Nephron (organoid): ENCODE results near the gene FAM110D.

Experiments used
- H3K27ac Mint-ChIP-seq, 3 experiments: 2 replicates each; pipeline ENCODE4 v1.8.0; 2020; ENCODE audit warnings: mixed read lengths in 3 of 3, mild to moderate bottlenecking in 2 of 3, moderate library complexity in 1 of 3
- H3K27me3 Mint-ChIP-seq: 2 replicates; pipeline ENCODE4 v1.8.0; 2021; ENCODE audit warnings: low read depth, mild to moderate bottlenecking, moderate library complexity, mixed read lengths
- H3K36me3 Mint-ChIP-seq: 2 replicates; pipeline ENCODE4 v1.8.0; 2020; ENCODE audit warnings: low read depth, mixed read lengths
- H3K4me1 Mint-ChIP-seq: 2 replicates; pipeline ENCODE4 v1.8.0; 2020; ENCODE audit warnings: mixed read lengths
- H3K4me3 Mint-ChIP-seq, 3 experiments: 2 replicates each; pipeline ENCODE4 v1.8.0; 2020; ENCODE audit warnings: mild to moderate bottlenecking in 3 of 3, mixed read lengths in 3 of 3, moderate library complexity in 2 of 3
- H3K9me3 Mint-ChIP-seq: 2 replicates; pipeline ENCODE4 v1.8.0; 2020; ENCODE audit warnings: mixed read lengths
- CTCF ChIP-seq, 3 experiments: fragments of 200-600 bp; sonication (generic); IDR thresholded peaks; one replicate each; pipeline ENCODE4 v1.5.0; 2021; ENCODE audit warnings: antibody characterized with exemption in 3 of 3; ENCODE audit not compliant: unreplicated experiment in 3 of 3

The FAM110D gene

GRCh38 chr1:26160527-26161414 lies 1.9 kb downstream of the FAM110D start:
- Mint-ChIP-seq H3K4me1 (peaks cover 46% of the 10 kb centered on the region), H3K9me3 (no peaks in the 10 kb centered on the region)
- TF ChIP-seq CTCF (IDR thresholded peaks at IDR 0.05; ENCODE audit: unreplicated experiment in 3 of 3) = no peak

GRCh38 chr1:26161415-26162219 lies 2.7 kb downstream of the FAM110D start:
- TF ChIP-seq CTCF (IDR thresholded peaks at IDR 0.05; ENCODE audit: unreplicated experiment in 3 of 3) = peak in 2 of 3 experiments; percentile 18 to 27
- Mint-ChIP-seq H3K36me3 (no peaks in the 10 kb centered on the region), H3K9me3 (no peaks in the 10 kb centered on the region), H3K27me3 (peaks cover 37% of the 10 kb centered on the region), H3K4me1 (peaks cover 42% of the 10 kb centered on the region), H3K4me3 (peak overlapping the region; percentile 71 to 76 (median 74)), H3K27ac (peak overlapping the region in 1 of 3 experiments; percentile 66)

More at GRCh38 chr1:26160527-26161414, 1.9 kb downstream of the FAM110D start:
- H3K27me3 Mint-ChIP-seq = peaks cover 44% of the 10 kb centered on the region
- no peaks in the 10 kb centered on the region for H3K36me3 Mint-ChIP-seq
- peak overlapping the region; percentile 71 to 74 (median 73) for H3K4me3 Mint-ChIP-seq
- H3K27ac Mint-ChIP-seq = no peak overlapping the region

- peaks cover 38% of the 10 kb centered on the region for H3K4me1 Mint-ChIP-seq
Observed at GRCh38 chr1:26162220-26162709, 3.4 kb downstream of the FAM110D start.

DNA sequence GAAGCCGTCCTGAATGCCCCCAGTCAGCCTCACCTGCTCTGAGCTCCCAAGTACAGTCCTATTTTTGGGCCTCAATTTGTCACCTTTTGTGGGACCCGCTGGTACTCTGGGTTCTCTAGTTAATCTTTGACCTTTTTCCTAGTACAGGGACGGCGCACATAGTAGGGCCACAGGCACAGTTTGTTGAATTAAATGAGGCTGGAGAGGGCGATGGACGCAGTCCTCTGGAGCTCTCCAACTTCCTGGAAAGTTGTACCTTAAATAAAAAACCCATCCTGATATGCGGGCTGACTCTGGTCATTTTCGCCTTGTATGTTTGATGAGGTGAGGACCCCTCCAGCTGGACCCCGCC lies 4.8 kb downstream of the FAM110D start:
- H3K27ac Mint-ChIP-seq = no peak overlapping the region
- no peaks in the 10 kb centered on the region for H3K36me3 Mint-ChIP-seq
- H3K9me3 Mint-ChIP-seq = no peaks in the 10 kb centered on the region
- H3K4me3 Mint-ChIP-seq = peak overlapping the region; percentile 30 to 61 (median 48)
- TF ChIP-seq CTCF (IDR thresholded peaks at IDR 0.05; ENCODE audit: unreplicated experiment in 3 of 3) = no peak
- H3K27me3 Mint-ChIP-seq = peaks cover 25% of the 10 kb centered on the region
- H3K4me1 Mint-ChIP-seq = peaks cover 33% of the 10 kb centered on the region

More at GRCh38 chr1:26162220-26162709, 3.4 kb downstream of the FAM110D start:
- H3K27ac Mint-ChIP-seq = peak overlapping the region in 1 of 3 experiments; percentile 66
- no peaks in the 10 kb centered on the region for H3K9me3 Mint-ChIP-seq
- H3K36me3 Mint-ChIP-seq = no peaks in the 10 kb centered on the region
- no peak for TF ChIP-seq CTCF (IDR thresholded peaks at IDR 0.05; ENCODE audit: unreplicated experiment in 3 of 3)
- peak overlapping the region; percentile 67 to 76 (median 74) for H3K4me3 Mint-ChIP-seq
- H3K27me3 Mint-ChIP-seq = peaks cover 33% of the 10 kb centered on the region

GRCh38 chr1:26164036-26164860 lies 5.4 kb downstream of the FAM110D start:
- H3K36me3 Mint-ChIP-seq = no peaks in the 10 kb centered on the region
- peaks cover 21% of the 10 kb centered on the region for H3K27me3 Mint-ChIP-seq
- H3K4me1 Mint-ChIP-seq = peaks cover 35% of the 10 kb centered on the region
- no peaks in the 10 kb centered on the region for H3K9me3 Mint-ChIP-seq
- H3K27ac Mint-ChIP-seq = peak overlapping the region; percentile 19 to 87 (median 76)
- peak; percentile 76 to 80 (median 79) for TF ChIP-seq CTCF (IDR thresholded peaks at IDR 0.05; ENCODE audit: unreplicated experiment in 3 of 3)
- peak overlapping the region; percentile 68 to 83 (median 78) for H3K4me3 Mint-ChIP-seq
